Activated T-cell treated with anti-CD3 and anti-CD28 coated beads, Interleukin-2, amount 50 U/mL, for 4 hours (primary cell): ENCODE measurements around the gene PPM1G. TPM values are rescaled to one million over a fixed set of nuclear protein-coding genes. Genes with fewer than 3 reads are reported as not detected.

Experiments used
- ATAC-seq, 2 donors: fragments of 200-7000 bp; cut with Tn5 transposase; one replicate each; pipeline ENCODE4 v1.10.0; 2021
- DNase-seq: peaks from one replicate; pipeline ENCODE4 v3.0.0-alpha.2; 2020
- H3K27me3 Mint-ChIP-seq: one replicate; pipeline ENCODE4 v1.8.0; 2021; ENCODE audit warnings: low read depth, mixed read lengths
- H3K36me3 Mint-ChIP-seq: one replicate; pipeline ENCODE4 v1.8.0; 2022; ENCODE audit warnings: mixed read lengths; ENCODE audit not compliant: insufficient read depth
- H3K4me1 Mint-ChIP-seq: one replicate; pipeline ENCODE4 v1.8.0; 2021; ENCODE audit warnings: low read depth, mixed read lengths
- H3K4me3 Mint-ChIP-seq: one replicate; pipeline ENCODE4 v1.8.0; 2021; ENCODE audit warnings: mild to moderate bottlenecking, moderate library complexity, mixed read lengths
- H3K9me3 Mint-ChIP-seq: one replicate; pipeline ENCODE4 v1.8.0; 2021; ENCODE audit warnings: mixed read lengths
- total RNA-seq, 3 donors: library from RNA; stranded (reverse); gene quantifications; one replicate each; pipeline ENCODE4 v1.2.1, GENCODE V29; 2021

PPM1G gene
- total RNA-seq, 3 donors from 2014 or later: 177 to 208 (median 186) TPM

GRCh38 chr2:27351802-27352598, 57.4 kb downstream of the PPM1G start:
- peak overlapping the region; percentile 37 for H3K4me3 Mint-ChIP-seq
- ATAC-seq: peak; percentile 43 to 49
- no peaks in the 10 kb centered on the region for H3K9me3 Mint-ChIP-seq
- H3K4me1 Mint-ChIP-seq: peaks cover 47% of the 10 kb centered on the region
- no peaks in the 10 kb centered on the region for H3K27me3 Mint-ChIP-seq
- peaks cover 16% of the 10 kb centered on the region for H3K36me3 Mint-ChIP-seq
- no peak for DNase-seq

- Mint-ChIP-seq H3K27me3 (no peaks in the 10 kb centered on the region), H3K36me3 (peaks cover 15% of the 10 kb centered on the region), H3K4me3 (no peak overlapping the region), H3K4me1 (peaks cover 42% of the 10 kb centered on the region), H3K9me3 (no peaks in the 10 kb centered on the region)
- DNase-seq (no peak), ATAC-seq (no peak)
Observed at GRCh38 chr2:27350106-27350693, 59.2 kb downstream of the PPM1G start.

- Mint-ChIP-seq H3K27me3 (no peaks in the 10 kb centered on the region), H3K9me3 (no peaks in the 10 kb centered on the region), H3K36me3 (peaks cover 17% of the 10 kb centered on the region), H3K4me1 (peaks cover 29% of the 10 kb centered on the region), H3K4me3 (no peak overlapping the region)
- DNase-seq: no peak
- no peak for ATAC-seq
Observed at GRCh38 chr2:27347641-27348040, 61.8 kb downstream of the PPM1G start.

GRCh38 chr2:27336173-27336572, 73.2 kb downstream of the PPM1G start:
- no peak for DNase-seq
- Mint-ChIP-seq H3K4me1 (no peaks in the 10 kb centered on the region), H3K36me3 (peaks cover 25% of the 10 kb centered on the region), H3K27me3 (no peaks in the 10 kb centered on the region), H3K9me3 (no peaks in the 10 kb centered on the region), H3K4me3 (no peak overlapping the region)
- no peak for ATAC-seq

- no peak for ATAC-seq
- peaks cover 28% of the 10 kb centered on the region for H3K36me3 Mint-ChIP-seq
- no peaks in the 10 kb centered on the region for H3K4me1 Mint-ChIP-seq
- no peak overlapping the region for H3K4me3 Mint-ChIP-seq
- no peaks in the 10 kb centered on the region for H3K9me3 Mint-ChIP-seq
- H3K27me3 Mint-ChIP-seq: no peaks in the 10 kb centered on the region
- DNase-seq: no peak
Observed at GRCh38 chr2:27335311-27335710, 74.1 kb downstream of the PPM1G start.

Other genes with a start within 250 kb of the PPM1G start
- 10 to 100 TPM; 84.1 to 91.7 (median 85.1) TPM for gene ATRAID, start 197.6 kb downstream of the PPM1G start, total RNA-seq
- gene SLC5A6, start 197.3 kb downstream of the PPM1G start, total RNA-seq: 100 to 1,000 TPM; 128 to 143 (median 141) TPM
- gene CAD, start 192.2 kb downstream of the PPM1G start, total RNA-seq: 100 to 1,000 TPM; 162 to 201 (median 185) TPM
- gene SLC30A3, start 146.5 kb downstream of the PPM1G start, total RNA-seq: under 1 TPM; 0.15 to 0.43 (median 0.18) TPM
- gene DNAJC5G, start 134.2 kb downstream of the PPM1G start, total RNA-seq: not detected
- gene TRIM54, start 127.2 kb downstream of the PPM1G start, total RNA-seq: under 1 TPM; 0.21 to 0.40 (median 0.22) TPM
- gene UCN, start 101.1 kb downstream of the PPM1G start, total RNA-seq: 1 to 10 TPM in 1 of 3 donors, under 1 TPM in 2; 0.71 to 1.1 (median 0.78) TPM
- 10 to 100 TPM; 84.6 to 89.4 (median 87.5) TPM for gene MPV17, start 86.5 kb downstream of the PPM1G start, total RNA-seq
- gene GTF3C2, start 52.8 kb downstream of the PPM1G start, total RNA-seq: 100 to 1,000 TPM; 102 to 110 (median 107) TPM
- gene EIF2B4, start 39.3 kb downstream of the PPM1G start, total RNA-seq: 10 to 100 TPM; 63.4 to 69.8 (median 65.0) TPM
- 100 to 1,000 TPM; 117 to 125 (median 123) TPM for gene SNX17, start 39.0 kb downstream of the PPM1G start, total RNA-seq
- gene ZNF513, start 28.9 kb downstream of the PPM1G start, total RNA-seq: 10 to 100 TPM in 2 of 3 donors, 1 to 10 TPM in 1; 8.4 to 11.0 (median 10.4) TPM
- 100 to 1,000 TPM in 1 of 3 donors, 10 to 100 TPM in 2; 99.0 to 103 (median 99.4) TPM for gene NRBP1, start 19.0 kb upstream of the PPM1G start, total RNA-seq
- gene KRTCAP3, start 32.8 kb upstream of the PPM1G start, total RNA-seq: 1 to 10 TPM; 4.8 to 5.4 (median 5.2) TPM
- 1 to 10 TPM; 5.2 to 7.5 (median 6.7) TPM for gene IFT172, start 80.2 kb upstream of the PPM1G start, total RNA-seq
- gene FNDC4, start 85.6 kb upstream of the PPM1G start, total RNA-seq: under 1 TPM in 1 of 3 donors, not detected in 2; 0.11 TPM
- gene GCKR, start 87.2 kb upstream of the PPM1G start, total RNA-seq: not detected
- gene ZNF512, start 173.5 kb upstream of the PPM1G start, total RNA-seq: 10 to 100 TPM; 13.6 to 16.6 (median 16.4) TPM
- gene CCDC121, start 219.4 kb upstream of the PPM1G start, total RNA-seq: under 1 TPM; 0.11 to 0.27 (median 0.25) TPM
- gene GPN1, start 219.5 kb upstream of the PPM1G start, total RNA-seq: 10 to 100 TPM; 66.5 to 76.6 (median 69.4) TPM